IPS-NIHi7 (cell line): ENCODE results near the gene ATXN7L1.
A peak's percentile ranks its signal among the peaks of the same experiment; 100 is the strongest.

Experiments
- DNase-seq: peaks from one replicate; pipeline ENCODE4 v3.0.0; 2012; ENCODE audit warnings: mixed read lengths; ENCODE audit errors: extremely low spot score

Gene ATXN7L1

DNA sequence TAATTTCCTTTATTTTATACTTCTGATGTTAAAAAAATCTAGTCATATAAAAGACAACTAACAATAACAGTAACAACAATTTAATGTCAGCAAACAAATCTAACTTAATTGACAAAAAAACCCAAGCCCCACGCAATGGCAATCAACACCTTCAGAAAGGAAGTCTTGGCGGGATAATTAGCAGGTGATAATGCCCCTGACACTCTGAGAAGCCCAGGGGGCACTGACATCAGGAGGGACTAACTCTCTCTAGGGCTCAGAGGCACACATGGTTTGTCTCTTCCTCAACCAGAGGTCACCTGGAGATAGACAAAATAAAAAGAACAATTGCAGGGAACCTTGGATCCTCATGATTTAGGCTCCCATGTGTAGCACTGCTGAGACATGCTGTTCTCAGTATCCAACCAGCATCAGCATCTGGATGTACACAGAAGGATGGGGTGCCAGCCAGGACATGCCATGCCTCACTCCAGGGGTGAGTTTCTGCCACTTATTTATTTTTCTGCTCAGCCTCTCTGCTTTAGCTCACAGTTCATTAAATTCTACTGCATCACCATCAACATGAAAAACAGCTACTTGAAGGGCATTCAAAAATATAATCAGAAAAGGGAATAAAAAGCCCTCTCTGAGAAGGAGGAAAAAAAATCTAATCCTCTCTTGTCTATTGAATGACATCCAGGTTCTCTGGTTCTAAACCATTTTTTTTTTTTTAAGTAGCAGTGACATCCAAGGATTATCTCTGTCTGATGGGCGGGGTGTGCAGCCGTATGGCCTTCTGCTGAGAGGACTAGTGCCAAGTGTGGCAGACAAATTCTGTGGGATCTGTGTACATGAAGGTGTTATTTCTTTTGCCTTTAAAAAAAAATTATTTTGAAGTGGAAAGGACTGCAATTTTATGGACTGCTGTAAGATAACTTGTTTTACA, 96.3 kb downstream of the ATXN7L1 start:
- no peak for DNase-seq

DNA sequence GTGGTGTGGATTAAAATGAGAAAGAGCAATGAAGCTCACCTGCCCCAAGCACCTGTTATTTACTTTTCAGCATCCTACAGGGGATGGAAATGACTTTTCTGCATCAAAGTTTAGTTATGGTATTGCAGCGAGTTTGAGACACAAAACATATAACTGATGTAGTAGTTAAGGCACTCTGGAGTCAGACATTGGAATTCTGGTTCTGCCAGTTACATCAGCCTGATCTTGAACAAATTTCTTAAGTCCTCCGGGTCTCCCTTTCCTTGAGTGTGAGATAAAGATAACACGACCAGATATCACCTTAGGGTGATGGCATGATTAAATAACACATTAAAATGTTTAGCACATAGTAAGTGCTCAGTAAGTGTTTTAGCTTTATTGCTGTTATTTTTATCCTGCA, 97.4 kb downstream of the ATXN7L1 start:
- DNase-seq: no peak

DNA sequence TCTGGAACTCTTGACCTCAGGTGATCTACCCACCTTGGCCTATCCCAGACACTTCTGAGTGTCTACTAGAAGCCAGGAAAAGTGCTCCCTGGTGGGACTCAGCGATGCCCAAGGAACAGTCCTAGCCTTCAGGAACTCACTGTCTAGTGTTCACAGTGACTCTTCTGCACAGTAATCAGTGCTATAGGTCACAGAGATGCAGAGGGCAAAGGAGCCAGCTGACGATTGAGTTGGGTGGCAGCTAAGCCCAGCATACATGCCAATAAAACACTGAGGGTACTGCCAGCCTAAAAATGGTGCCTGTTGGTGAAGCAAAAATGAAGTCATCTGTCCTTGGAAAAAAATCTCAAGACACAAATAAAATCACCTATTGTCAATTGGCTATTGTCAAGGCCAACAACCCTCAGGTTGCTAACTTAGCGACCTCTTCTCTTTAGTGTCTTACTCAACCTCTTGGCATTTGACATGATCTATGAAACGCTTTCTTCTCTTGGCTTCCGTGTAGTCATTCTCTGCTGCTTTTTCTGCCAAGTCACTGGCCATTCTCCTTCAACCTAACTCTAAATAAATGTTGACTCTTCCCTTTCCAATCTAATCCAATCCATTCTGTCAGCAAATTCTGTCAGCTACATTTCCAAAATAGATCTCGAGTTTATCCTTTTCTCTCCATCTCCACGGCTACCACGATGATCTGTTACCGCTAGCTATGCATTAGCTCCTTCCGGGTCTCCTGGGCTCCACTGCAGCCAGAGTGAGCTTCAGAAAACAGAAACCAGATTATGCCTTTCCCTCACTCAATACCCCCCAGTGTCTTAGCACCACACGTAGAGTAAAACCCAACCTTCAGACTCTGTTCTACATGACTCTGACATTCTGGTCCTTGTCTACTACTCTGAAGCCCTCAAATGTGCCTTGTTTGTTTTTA, 99.2 kb downstream of the ATXN7L1 start:
- no peak for DNase-seq

DNA sequence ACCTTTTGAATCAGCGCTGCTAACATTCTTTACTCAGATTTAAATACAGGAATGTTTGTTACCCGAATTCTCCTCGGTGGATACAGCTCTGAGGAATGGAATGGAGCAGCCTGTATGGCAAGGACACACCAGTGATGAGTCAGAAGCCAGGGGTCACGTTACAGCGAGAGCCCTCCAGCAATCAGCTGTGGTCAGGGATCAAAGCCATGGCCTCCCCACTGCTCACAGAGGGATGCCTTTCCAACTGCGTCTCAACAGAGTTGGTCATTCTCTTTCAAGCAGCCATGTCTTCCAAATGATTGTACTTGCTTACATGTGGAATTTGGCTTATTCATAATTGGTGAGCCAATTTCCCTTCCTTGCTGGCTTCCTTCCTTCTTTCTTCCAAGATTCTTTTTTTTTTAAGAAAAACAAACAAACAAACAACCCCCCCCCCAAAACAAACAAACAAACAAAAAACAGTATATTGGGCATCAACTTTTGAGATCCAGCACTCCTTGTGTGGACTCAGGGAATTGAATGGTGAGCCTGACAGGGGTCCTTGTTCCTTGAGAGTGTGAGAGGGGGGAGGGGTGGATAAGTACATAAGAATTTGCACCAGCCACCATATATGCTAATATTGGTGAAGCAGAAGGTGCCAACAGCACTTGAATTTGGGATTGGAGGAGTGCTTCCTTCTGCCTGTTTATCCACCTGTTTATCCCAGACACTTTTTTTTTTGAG, 100.2 kb downstream of the ATXN7L1 start:
- DNase-seq: peak; percentile 90

DNA sequence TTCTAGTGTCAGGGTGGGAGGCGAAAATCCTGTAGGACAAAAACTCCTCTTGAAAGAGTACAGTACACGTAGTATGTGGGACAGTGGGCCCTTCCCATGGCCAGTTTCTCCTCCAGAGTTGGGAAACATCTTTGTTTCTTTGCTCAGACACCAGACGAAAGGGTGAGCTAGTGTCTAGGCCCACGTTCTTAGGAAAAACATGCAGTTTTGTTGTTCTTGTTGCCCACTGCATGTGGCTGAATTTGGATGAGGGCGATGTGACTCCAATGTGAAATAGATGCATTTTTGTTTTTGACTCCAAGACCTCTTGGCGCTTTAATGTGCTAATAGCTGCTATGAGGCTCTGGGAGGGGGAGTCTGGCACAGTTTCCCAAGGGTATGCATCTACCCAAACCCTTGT, 100.8 kb downstream of the ATXN7L1 start:
- DNase-seq: no peak

DNA sequence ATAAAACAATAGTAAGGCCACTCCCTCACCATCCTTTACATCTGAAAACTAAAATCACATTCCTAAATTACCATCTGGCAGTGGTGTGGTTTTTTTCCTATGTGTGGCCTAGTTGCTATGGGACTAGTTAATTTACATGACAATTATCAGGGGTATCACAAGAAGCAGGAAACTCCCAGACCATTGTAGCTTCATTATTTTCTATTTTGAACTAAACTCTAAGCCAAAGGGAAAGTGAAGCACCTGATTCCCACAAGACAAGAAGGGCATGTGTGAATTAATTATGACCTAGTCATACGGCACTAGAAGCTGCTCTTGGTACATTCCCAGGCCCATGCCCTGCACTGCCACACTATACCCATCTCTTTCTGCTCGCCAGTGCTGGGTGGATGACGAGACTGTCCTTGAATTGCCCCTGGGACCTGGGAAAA, 103.4 kb downstream of the ATXN7L1 start:
- peak; percentile 35 for DNase-seq

DNA sequence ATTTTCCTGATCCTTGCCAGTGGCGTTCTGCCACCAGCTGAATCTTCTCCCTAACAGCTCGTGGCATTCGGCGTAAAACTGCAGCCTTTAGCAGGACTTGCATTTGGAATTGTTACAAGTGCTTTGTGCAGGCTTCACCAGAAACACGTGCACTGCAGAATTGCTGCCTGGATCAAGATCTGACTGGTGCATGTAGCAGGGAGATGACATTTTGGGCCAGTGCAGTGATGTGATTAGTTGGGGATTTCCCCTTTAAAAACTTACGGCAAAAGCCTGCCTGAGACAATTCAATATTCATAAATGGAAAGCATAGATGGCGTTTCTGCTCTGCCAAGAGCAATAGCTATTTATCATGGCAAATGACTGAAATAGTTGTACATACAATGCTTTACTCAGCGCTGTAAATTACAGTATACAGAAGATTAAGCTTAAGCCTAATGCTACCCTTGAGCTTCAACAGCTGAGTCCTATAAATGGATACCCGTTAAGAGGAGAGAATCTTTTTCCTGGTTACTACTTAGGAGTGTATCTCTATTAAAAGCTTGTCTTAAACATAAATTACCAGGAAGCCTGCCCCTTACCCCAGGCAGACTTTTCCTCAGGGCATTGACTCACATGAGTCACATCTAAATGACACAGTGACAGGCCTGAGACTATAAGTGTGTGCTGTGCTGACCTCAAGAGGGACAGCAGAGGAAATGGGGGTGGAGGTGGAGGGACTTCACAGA, 106.3 kb downstream of the ATXN7L1 start:
- DNase-seq: no peak

DNA sequence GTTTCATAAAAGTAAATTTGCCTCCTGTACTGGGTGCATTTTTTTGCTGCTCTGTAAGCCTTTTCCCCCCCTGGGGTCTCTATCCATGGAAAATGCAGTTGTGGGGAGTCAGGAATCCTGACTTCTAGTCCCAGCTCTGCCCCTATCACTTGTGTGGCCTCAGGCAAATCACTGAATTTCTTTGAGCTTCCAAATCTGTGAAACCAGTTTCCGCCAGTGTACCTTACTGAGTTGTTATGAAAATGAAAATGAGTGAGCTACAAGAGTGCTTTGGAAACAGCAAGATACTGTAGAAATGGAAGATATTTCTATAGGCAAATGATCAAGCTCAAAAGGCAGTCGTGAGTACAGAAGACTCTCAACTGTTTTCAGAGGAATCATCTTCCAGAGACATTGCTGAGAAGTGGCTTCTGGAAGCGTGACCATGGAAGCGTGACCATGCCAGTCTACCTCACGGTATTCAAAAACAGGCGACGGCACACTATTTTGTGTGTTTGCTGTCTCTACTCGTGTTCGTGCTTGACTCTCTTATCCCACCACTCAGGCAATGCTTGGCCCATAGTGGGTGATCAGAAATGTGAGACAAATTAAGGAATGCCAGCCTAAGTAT, 107.4 kb downstream of the ATXN7L1 start:
- DNase-seq: no peak

DNA sequence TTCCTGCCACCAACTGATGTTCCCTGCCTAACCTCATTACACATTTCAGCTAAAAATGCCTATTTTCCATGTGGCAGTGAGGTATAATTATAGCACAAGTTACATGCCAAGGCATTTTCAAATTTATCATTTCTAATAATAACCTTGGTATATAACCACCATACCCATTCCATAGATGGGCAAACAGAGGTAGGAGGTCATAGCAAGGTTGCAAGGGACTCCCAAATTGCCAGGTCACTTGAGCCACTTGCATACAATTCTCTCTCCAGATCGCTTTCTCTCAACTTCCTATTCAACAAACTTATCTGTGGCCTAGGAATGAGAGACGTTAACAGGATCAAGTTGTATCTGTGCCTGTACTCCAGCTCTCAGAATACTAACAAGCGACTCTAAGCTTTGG, 108.3 kb downstream of the ATXN7L1 start:
- no peak for DNase-seq

DNA sequence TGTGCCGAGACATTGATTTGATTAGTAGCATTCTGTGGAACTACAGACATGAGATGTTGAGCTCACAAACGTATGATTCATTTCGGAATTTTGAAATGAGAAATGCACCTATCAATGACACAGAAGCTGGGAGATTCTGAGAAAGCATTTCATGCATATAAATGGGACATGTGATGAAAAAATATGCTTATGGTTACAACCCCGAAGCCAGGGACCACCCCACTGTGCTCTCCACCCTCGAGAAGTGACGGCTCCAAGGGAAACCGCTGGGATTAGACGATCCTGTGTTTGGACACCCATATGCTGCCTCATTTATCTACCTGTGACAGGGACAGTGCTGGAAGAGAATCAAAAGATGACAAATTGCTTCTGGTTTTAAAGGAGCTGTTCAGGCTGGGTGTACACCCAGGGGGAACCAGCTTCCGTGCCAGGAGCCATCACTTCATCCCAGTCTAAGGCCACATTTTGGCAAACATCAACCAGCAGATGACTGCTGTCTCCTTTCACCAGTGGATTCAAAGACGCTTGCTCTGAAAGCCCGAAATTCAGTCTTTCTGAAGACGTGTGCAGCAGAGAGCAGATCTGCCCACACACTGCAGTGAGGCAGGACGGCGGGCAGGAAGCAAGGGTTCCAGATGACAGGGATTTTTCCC, 109.9 kb downstream of the ATXN7L1 start:
- DNase-seq: no peak

DNA sequence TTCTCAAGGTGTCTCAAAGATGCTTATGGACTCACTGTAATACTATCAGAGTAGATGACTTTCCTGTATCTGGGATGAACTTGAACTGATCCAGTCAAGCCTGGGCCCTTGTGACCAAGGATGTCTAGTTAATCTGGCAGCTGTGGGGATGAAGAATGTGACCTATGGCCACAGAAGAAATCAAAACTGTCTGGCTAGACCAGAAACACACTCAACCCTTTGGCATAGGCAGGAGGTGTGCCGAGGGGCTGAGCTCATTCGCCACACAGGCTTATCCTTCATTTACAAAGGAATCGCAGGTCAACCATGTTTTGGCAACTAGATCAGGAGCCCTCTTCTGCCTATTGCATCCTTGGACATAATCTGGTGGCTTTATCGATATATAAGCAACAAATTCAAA, 110.6 kb downstream of the ATXN7L1 start:
- DNase-seq: no peak

DNA sequence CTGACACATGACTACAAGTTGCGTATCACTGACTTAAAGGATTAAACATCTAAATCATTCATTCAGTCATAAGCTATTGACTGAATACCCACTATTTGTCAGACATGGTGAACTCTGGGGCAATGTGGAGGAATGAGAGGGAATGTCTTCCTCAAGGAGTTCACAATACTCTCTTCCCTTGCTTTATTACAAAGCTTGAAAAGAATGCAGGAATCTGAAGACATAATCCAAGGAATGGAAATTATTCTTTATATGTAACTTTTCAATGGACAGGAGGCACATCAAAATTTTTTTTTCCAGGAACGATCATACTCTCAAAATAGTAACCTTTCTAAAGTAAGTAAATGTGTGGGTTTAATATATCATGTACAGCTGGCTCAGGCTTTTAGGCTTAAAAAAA, 111.9 kb downstream of the ATXN7L1 start:
- DNase-seq: no peak

DNA sequence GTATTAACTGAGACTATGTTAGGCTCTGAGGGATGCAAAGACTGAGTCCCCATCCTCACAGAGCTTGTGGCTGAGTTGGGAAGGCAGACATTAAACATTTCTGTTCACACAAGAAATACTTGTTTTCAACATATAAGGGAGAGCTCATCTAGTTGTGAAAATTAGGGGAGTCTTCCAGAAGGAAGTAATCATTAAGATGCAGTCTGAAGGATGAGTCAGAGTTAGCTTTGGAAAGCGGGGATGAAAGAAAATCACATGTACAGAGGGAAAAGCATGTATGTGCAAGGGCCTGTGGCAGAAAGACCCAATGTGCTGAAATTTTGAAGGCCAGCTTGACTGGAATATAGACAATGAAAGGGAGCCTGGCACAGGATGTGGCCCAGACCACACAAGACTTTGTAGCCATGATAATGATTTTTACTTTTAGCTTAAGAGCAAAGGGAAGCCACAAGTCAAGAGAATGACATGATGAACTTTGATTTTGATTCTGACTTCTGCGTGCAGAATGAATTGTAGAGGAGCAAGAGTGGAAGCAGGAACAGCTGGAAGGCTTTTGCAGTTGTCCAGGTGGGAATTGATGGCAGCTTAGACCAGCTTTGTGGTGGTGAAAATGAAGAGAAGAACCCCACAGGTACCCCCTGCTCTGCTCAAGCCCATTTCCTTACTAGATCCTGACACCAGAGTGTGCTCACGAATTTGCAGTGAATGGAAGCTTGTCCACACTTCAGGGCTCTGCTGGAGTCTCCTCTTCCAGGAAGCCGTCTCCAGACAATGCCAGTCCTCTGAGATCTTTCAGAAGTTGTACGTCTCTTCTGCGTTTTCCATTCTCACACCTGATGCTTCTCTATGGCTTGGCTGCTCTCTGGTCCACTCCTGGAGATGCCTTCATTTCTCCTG, 115.6 kb downstream of the ATXN7L1 start:
- no peak for DNase-seq

DNA sequence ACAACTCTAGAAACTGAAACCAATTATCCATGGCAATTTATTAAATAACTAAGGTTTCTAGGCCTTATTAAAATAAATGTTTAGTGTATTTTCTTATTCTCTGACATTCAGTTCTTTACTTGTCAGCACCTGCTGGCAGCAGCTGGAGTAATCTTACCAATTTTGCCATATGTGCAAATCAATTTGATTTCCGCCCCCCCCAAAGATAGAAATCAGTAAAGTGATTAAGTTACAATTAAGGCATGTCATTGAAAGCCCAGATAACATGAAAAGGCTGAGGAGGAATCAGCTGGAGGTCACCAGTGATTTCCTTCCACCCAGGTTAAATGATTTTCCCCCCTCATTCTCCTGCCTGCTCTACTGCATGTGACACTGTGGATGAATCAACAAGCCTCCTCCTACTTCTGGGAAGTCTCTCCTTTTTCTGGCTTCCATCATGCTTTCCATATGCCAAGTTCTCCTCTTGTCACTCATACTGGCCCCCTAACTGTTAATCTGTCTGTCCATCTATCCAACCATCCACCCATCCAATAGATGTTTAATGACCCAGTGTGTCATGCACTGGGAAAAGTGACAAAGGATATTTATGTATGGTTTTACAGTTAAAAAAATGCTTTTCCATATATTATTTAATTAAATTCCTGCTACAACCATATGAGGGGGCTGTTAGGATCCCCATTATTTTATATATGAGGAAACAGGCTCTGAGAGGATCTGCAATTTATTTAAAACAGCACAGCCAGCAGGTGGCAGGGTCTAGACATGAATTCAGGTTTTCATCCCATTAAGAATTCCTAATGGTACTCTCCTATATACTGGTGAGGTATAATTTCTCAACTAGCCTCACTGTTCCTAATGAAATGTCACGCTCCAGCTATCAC, 116.5 kb downstream of the ATXN7L1 start:
- no peak for DNase-seq

DNA sequence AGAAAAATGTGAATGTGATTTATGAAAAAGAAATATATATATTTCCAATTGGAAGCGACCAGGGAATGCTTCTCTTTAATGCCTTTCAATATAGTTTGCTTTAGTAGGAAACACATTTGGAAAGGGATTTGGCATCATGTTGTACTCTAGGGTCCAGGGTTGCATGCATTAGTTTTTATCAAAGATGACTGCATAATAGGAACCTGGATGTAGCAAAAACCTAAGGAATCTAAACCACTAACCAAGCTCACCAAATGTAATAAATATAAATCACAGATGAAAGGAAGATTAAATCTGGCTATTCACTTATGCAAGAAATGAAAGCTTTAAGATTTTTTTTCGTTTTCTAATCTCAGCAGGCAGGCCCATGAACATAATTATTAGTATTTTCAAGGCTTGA, 120.0 kb downstream of the ATXN7L1 start:
- no peak for DNase-seq

DNA sequence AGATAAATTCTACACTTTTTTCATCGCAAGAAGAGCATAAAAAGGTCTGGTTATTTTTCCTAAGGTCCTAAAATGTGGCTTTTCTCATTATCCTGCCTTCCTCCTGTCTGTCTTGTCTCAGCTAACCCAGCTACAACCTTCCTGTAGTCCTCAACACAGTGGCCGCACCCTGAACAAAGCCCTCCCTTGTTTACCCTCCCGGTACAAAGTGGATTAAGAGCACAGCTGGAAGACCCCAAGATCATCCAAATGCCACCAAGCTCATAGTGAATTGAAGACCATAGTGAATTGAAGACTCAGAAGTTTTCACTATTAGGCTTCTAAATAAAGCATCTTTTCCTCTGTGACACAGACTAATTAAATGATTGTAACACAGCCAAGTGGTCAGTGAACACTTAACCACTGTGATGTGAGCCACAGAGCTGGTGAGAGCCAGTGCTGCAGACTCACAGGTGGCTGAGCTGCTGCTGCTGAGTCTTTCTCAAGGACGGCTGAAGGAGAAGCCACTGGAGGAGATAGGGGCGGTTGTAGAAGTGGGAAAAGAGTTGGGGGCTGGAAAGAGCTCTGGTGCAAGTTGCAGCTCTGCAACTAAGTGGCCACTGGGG, 123.6 kb downstream of the ATXN7L1 start:
- no peak for DNase-seq

DNA sequence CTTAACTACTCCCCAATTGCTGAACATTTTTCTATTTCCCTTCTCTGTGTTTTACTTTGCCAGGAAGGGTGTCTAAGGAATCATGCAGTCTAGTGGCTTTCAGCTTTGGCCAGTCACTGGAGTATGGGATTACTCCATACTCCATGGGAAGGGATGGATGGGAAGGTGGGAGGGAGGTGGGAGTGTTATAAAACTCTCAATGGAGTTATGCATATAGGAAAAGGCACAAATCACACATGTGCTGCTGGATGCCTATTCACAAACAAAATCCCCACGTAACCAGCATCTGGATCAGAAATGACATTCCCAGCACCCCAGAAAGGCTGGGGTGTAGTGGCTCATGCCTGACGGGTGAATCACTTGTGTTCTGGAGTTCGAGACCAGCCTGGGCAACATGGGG, 125.3 kb downstream of the ATXN7L1 start:
- DNase-seq: no peak

DNA sequence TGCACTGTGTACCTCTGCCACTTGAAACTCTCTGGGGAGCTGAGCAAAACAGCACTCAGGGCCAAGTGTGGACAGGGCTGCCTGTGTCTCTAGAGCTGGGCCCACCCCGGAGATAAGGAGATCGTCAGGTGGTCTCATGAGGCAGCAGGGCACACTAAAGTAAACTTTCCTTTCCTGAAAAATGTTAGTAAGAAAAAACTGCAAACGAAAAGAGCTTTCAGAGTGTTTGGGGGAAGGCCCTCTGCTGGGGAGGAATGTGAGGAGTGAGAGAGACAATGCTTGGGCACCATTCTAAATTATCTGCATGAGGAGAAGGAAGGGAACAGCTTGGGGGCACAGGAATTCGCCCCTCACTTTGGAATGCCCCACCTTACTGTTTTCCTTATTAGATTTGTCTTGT, 127.7 kb downstream of the ATXN7L1 start:
- DNase-seq: no peak
